IMR-90 (cell line): ENCODE measurements around the gene GRB14. TPM values are rescaled to one million over a fixed set of nuclear protein-coding genes. Genes with fewer than 3 reads are reported as not detected.

ENCODE experiments used
- ATAC-seq: fragments of 200-7000 bp; cut with Tn5 transposase; 2 replicates; pipeline ENCODE4 v1.9.1; 2020; ENCODE audit warnings: low read depth, mild to moderate bottlenecking, moderate library complexity
- BruUV-seq: library from RNA; stranded (reverse); fragments of 400-500 nt; replicated peaks from 2 replicates; lab custom pipeline; 2021; lab: Mats Ljungman, UMichigan
- CTCF ChIA-PET: fragments of 300-600 bp; formaldehyde crosslinking; extraction: SDS; loops from one replicate; lab custom pipeline; 2021; ENCODE audit warnings: antibody characterized with exemption; lab: Yijun Ruan, JAX
- POLR2A ChIA-PET: fragments of 300-600 bp; sonication (Branson Sonifier 250); formaldehyde crosslinking; loops from one replicate; lab custom pipeline; 2022; ENCODE audit warnings: antibody characterized with exemption; ENCODE audit not compliant: unreplicated experiment; lab: Charles Lee
- DNase-seq: peaks from one replicate; pipeline ENCODE4 v3.0.0; 2013
- H2AFZ ChIP-seq: replicated peaks from 2 replicates; pipeline ENCODE3; 2013; ENCODE audit warnings: low read length, mild to moderate bottlenecking; ENCODE audit not compliant: poor library complexity
- H2AK5ac ChIP-seq: 2 replicates; pipeline ENCODE4 v1.6.1; 2013; ENCODE audit warnings: low read depth, low read length, inconsistent platforms
- H2AK9ac ChIP-seq: replicated peaks from 2 replicates; pipeline ENCODE3; 2013; ENCODE audit warnings: mild to moderate bottlenecking, low read depth, low read length, moderate library complexity; ENCODE audit not compliant: poor library complexity
- H2BK120ac ChIP-seq: 2 replicates; pipeline ENCODE4 v1.6.1; 2013; ENCODE audit warnings: low read depth, low read length, inconsistent platforms
- H2BK15ac ChIP-seq: 3 replicates; pipeline ENCODE4 v1.6.1; 2013; ENCODE audit warnings: low read depth, low read length, inconsistent platforms
- H2BK20ac ChIP-seq: 2 replicates; pipeline ENCODE4 v1.6.1; 2013; ENCODE audit warnings: low read depth, mild to moderate bottlenecking, inconsistent platforms, low read length, moderate library complexity
- H2BK5ac ChIP-seq: 2 replicates; pipeline ENCODE4 v1.6.1; 2013; ENCODE audit warnings: mild to moderate bottlenecking, low read depth, low read length, inconsistent platforms; ENCODE audit not compliant: poor library complexity, severe bottlenecking
- H3K14ac ChIP-seq: replicated peaks from 2 replicates; pipeline ENCODE4 v1.6.1; 2013; ENCODE audit warnings: low read depth, low read length, inconsistent platforms
- H3K18ac ChIP-seq: 2 replicates; pipeline ENCODE4 v1.6.1; 2013; ENCODE audit warnings: low read depth, low read length, control low read depth
- H3K23ac ChIP-seq: 2 replicates; pipeline ENCODE4 v1.6.1; 2013; ENCODE audit warnings: low read depth, low read length, inconsistent platforms
- H3K27ac ChIP-seq: 2 replicates; pipeline ENCODE4 v1.5.1; 2013; ENCODE audit warnings: mild to moderate bottlenecking, control low read depth, low read length; ENCODE audit not compliant: insufficient read depth
- H3K27me3 ChIP-seq: 2 replicates; pipeline ENCODE4 v1.6.1; 2013; ENCODE audit warnings: low read length; ENCODE audit not compliant: control insufficient read depth, insufficient read depth
- H3K36me3 ChIP-seq: 2 replicates; pipeline ENCODE4 v1.6.1; 2013; ENCODE audit warnings: low read length, mixed read lengths; ENCODE audit not compliant: control insufficient read depth, insufficient read depth
- H3K4ac ChIP-seq: 2 replicates; pipeline ENCODE4 v1.6.1; 2013; ENCODE audit warnings: low read depth, low read length, inconsistent platforms
- H3K4me1 ChIP-seq: 2 replicates; pipeline ENCODE4 v1.6.1; 2013; ENCODE audit warnings: low read length, mixed read lengths; ENCODE audit not compliant: control insufficient read depth, insufficient read depth
- H3K4me2 ChIP-seq: 2 replicates; pipeline ENCODE4 v1.6.1; 2013; ENCODE audit warnings: low read depth, mild to moderate bottlenecking, control low read depth, low read length, moderate library complexity
- H3K4me3 ChIP-seq: 2 replicates; pipeline ENCODE4 v1.5.1; 2013; ENCODE audit warnings: low read depth, mild to moderate bottlenecking, control low read depth, low read length, moderate library complexity; ENCODE audit not compliant: insufficient read depth
- H3K56ac ChIP-seq: 2 replicates; pipeline ENCODE4 v1.6.1; 2013; ENCODE audit warnings: low read length, inconsistent platforms; ENCODE audit not compliant: insufficient read depth; ENCODE audit errors: extremely low read depth
- H3K79me1 ChIP-seq, 2 experiments: 2 replicates each; pipeline ENCODE4 v1.6.1; 2013; ENCODE audit warnings: low read length in 2 of 2, inconsistent platforms in 1 of 2, low read depth in 1 of 2
- H3K9ac ChIP-seq: 2 replicates; pipeline ENCODE4 v1.6.1; 2013; ENCODE audit warnings: low read depth, low read length, control low read depth
- H3K9me1 ChIP-seq: 2 replicates; pipeline ENCODE4 v1.6.1; 2013; ENCODE audit warnings: low read length, inconsistent platforms; ENCODE audit not compliant: insufficient read depth
- H3K9me3 ChIP-seq: 2 replicates; pipeline ENCODE4 v1.6.1; 2013; ENCODE audit warnings: low read length; ENCODE audit not compliant: control insufficient read depth, insufficient read depth
- H4K20me1 ChIP-seq: 2 replicates; pipeline ENCODE4 v1.6.1; 2013; ENCODE audit warnings: low read length, inconsistent platforms; ENCODE audit not compliant: insufficient read depth
- H4K5ac ChIP-seq: 2 replicates; pipeline ENCODE4 v1.6.1; 2013; ENCODE audit warnings: mild to moderate bottlenecking, low read depth, low read length, control low read depth
- H4K8ac ChIP-seq, 2 experiments: 2 replicates each; pipeline ENCODE4 v1.6.1; 2013; ENCODE audit warnings: low read depth in 2 of 2, low read length in 2 of 2, control low read depth in 1 of 2, inconsistent platforms in 1 of 2
- H4K91ac ChIP-seq: 2 replicates; pipeline ENCODE4 v1.6.1; 2013; ENCODE audit warnings: low read depth, low read length, inconsistent platforms; ENCODE audit not compliant: insufficient read depth
- CTCF ChIP-seq: conservative IDR thresholded peaks from 2 replicates; pipeline ENCODE4 v1.5.1; 2012; ENCODE audit warnings: mild to moderate bottlenecking, low read depth, low read length, improper control_type of control experiment
- ELK1 ChIP-seq: fragments of 150-350 bp; IDR thresholded peaks from 2 replicates; pipeline ENCODE4 v1.6.1; 2016; ENCODE audit warnings: low read depth, mild to moderate bottlenecking, low read length, moderate library complexity, borderline replicate concordance
- FOS ChIP-seq: fragments of 150-350 bp; IDR thresholded peaks from 2 replicates; pipeline ENCODE4 v1.6.1; 2016; ENCODE audit warnings: low read depth, low read length
- MAFK ChIP-seq: IDR thresholded peaks from 2 replicates; pipeline ENCODE4 v1.6.1; 2012; ENCODE audit warnings: low read depth, low read length, improper control_type of control experiment
- MXI1 ChIP-seq: IDR thresholded peaks from 2 replicates; pipeline ENCODE4 v1.6.1; 2012; ENCODE audit warnings: low read depth, mild to moderate bottlenecking, low read length, moderate library complexity, borderline replicate concordance
- POLR2A ChIP-seq: IDR thresholded peaks from 2 replicates; pipeline ENCODE4 v1.6.1; 2012; ENCODE audit warnings: mild to moderate bottlenecking, low read depth, low read length
- RFX5 ChIP-seq: IDR thresholded peaks from 2 replicates; pipeline ENCODE4 v1.8.0; 2012; ENCODE audit warnings: low read depth, mild to moderate bottlenecking, low read length, moderate library complexity
- SMC3 ChIP-seq: fragments of 150-350 bp; IDR thresholded peaks from 2 replicates; pipeline ENCODE4 v1.6.1; 2016; ENCODE audit warnings: low read depth, mild to moderate bottlenecking, antibody characterized with exemption, low read length, moderate library complexity
- WGBS, 2 experiments: methylation state at CpG; one replicate each; pipeline versions ENCODE4 v1.1.5 to v1.1.7; 2013; ENCODE audit warnings: missing lambda C conversion rate in 2 of 2; ENCODE audit not compliant: insufficient read length in 1 of 2; ENCODE audit errors: extremely low coverage in 2 of 2; 5-methylcytosine and 5-hydroxymethylcytosine counted together
- dilution Hi-C: fragments of 300-500 bp; cut with HindIII; formaldehyde crosslinking; loops from one replicate; pipeline ENCODE4 v1.14.3; 2018; ENCODE audit warnings: low sequenced_read_pairs; ENCODE audit not compliant: unreplicated experiment
- in situ Hi-C: fragments of 300-500 bp; cut with MboI; formaldehyde crosslinking; loops from 3 replicates; pipeline ENCODE4 v1.14.3; 2019; ENCODE audit warnings: low sequenced_read_pairs, inconsistent platforms, mixed read lengths
- intact Hi-C: fragments of 100-400 bp; cut with micrococcal nuclease; formaldehyde crosslinking; loops from 2 replicates; pipeline ENCODE4 v1.10.0; 2022
- polyA plus RNA-seq, 3 experiments: library from polyadenylated mRNA; depleted of rRNA; stranded (reverse); fragments of >200 nt; gene quantifications; 2 replicates each; pipeline ENCODE4 v1.2.3, GENCODE V29; 2012; ENCODE audit warnings: low replicate concordance in 1 of 3
- total RNA-seq: library from RNA; depleted of rRNA; stranded (reverse); fragments of >200 nt; gene quantifications from 2 replicates; pipeline ENCODE4 v1.2.3, GENCODE V29; 2012

The GRB14 gene
- total and polyA plus RNA-seq, 2 of the 4 experiments (the other 2 are of a cell fraction) = not detected

GRCh38 chr2:164458792-164459191 lies 162.5 kb downstream of the GRB14 start:
- no peak overlapping the region for H3K23ac ChIP-seq
- H3K79me1 ChIP-seq = no peaks in the 10 kb centered on the region
- H3K36me3 ChIP-seq = no peaks in the 10 kb centered on the region
- H3K9ac ChIP-seq = no peak overlapping the region
- no peaks in the 10 kb centered on the region for H3K4me1 ChIP-seq
- H2AK9ac ChIP-seq = no peak overlapping the region
- H3K4ac ChIP-seq = no peak overlapping the region
- H3K27me3 ChIP-seq = no peaks in the 10 kb centered on the region
- no peak overlapping the region for H3K27ac ChIP-seq
- in situ Hi-C loops (no loop called here), dilution Hi-C loops (no loop called here), intact Hi-C loops (no loop called here)
- H3K9me3 ChIP-seq = no peaks in the 10 kb centered on the region
- no peak overlapping the region for H2AFZ ChIP-seq
- BruUV-seq = no TSS peak
- no peak for DNase-seq
- no peak overlapping the region for H3K18ac ChIP-seq
- H2BK120ac ChIP-seq = no peak overlapping the region
- H3K56ac ChIP-seq = no peak overlapping the region
- ChIA-PET CTCF (interaction anchor here (0.7 kb wide), 1 partner anchor 132 kb away, joined by 3 read pairs; no protein-coding TSS in a partner anchor), POLR2A (no interaction called here)
- no peak overlapping the region for H3K4me3 ChIP-seq
- H3K14ac ChIP-seq = no peak overlapping the region
- H2BK20ac ChIP-seq = no peak overlapping the region
- H4K5ac ChIP-seq = no peak overlapping the region
- no peak overlapping the region for H4K8ac ChIP-seq
- no peak overlapping the region for H4K91ac ChIP-seq
- H3K9me1 ChIP-seq = no peaks in the 10 kb centered on the region
- ATAC-seq = no peak
- no peak overlapping the region for H2AK5ac ChIP-seq
- H4K20me1 ChIP-seq = no peaks in the 10 kb centered on the region
- H2BK5ac ChIP-seq = no peak overlapping the region
- TF ChIP-seq RFX5 = no peak
- TF ChIP-seq CTCF = no peak
- no peak for TF ChIP-seq MXI1
- no peak for TF ChIP-seq MAFK
- no peak for TF ChIP-seq FOS
- TF ChIP-seq ELK1 = no peak
- TF ChIP-seq SMC3 = no peak
- TF ChIP-seq POLR2A = no peak
- WGBS, 2 experiments = no CpG with 5 or more reads among the region's 2 CpGs
- H2BK15ac ChIP-seq = no peak overlapping the region
- H3K4me2 ChIP-seq = no peak overlapping the region
